K562 (cell line): ENCODE data around the gene CAMK2N1. TPM values are rescaled to one million over a fixed set of nuclear protein-coding genes. Genes with fewer than 3 reads are reported as not detected.
A peak's percentile ranks its signal among the peaks of the same experiment; 100 is the strongest.

Source experiments
- BRD9 ChIP-seq: fragments of 450-650 bp; IDR thresholded peaks from 2 replicates; pipeline ENCODE4 v1.6.1; 2018; ENCODE audit warnings: low read depth; ENCODE audit not compliant: partially characterized antibody
- CBX8 ChIP-seq: fragments of 200-600 bp; sonication (generic); IDR thresholded peaks from 2 replicates; pipeline ENCODE4 v1.6.1; 2012; ENCODE audit warnings: borderline replicate concordance, mixed run types, low read depth, mild to moderate bottlenecking, moderate library complexity, mixed read lengths, low read length, control low read depth, inconsistent platforms; ENCODE audit not compliant: poor library complexity, severe bottlenecking; ENCODE audit errors: extremely low read depth
- DMBX1 ChIP-seq: fragments of 250-450 bp; sonication (Bioruptor Pico); IDR thresholded peaks from 2 replicates; pipeline ENCODE4 v1.8.0; 2022; ENCODE audit warnings: inconsistent platforms, mild to moderate bottlenecking, moderate library complexity, borderline replicate concordance
- EGR1 ChIP-seq: fragments of 450-650 bp; conservative IDR thresholded peaks from 2 replicates; pipeline ENCODE4 v1.6.1; 2017; ENCODE audit warnings: mild to moderate bottlenecking
- ERF ChIP-seq: fragments of 450-650 bp; formaldehyde crosslinking; IDR thresholded peaks from 2 replicates; pipeline ENCODE4 v1.4.0; 2020; ENCODE audit warnings: mild to moderate bottlenecking, mixed read lengths
- GABPB1 ChIP-seq: sonication (generic); formaldehyde crosslinking; IDR thresholded peaks from 2 replicates; pipeline ENCODE4 v1.8.0; 2022; ENCODE audit warnings: mild to moderate bottlenecking, missing genetic modification reagents
- HNRNPH1 ChIP-seq: fragments of 200-400 bp; formaldehyde crosslinking; optimal IDR thresholded peaks from 2 replicates; pipeline ENCODE3; 2017; ENCODE audit warnings: low read depth, mild to moderate bottlenecking, low read length, moderate library complexity
- KLF16 ChIP-seq: IDR thresholded peaks from 2 replicates; pipeline ENCODE4 v1.6.1; 2016; ENCODE audit warnings: antibody characterized with exemption
- MYNN ChIP-seq, 2 experiments: sonication (generic); formaldehyde crosslinking in 1 of 2; IDR thresholded peaks; 2 replicates each; pipeline versions ENCODE4 v1.5.0 to v1.6.1; 2016 to 2020; ENCODE audit warnings: antibody characterized with exemption in 1 of 2, missing genetic modification reagents in 1 of 2
- NFIC ChIP-seq: fragments of 450-650 bp; IDR thresholded peaks from 2 replicates; pipeline ENCODE4 v1.6.1; 2017; ENCODE audit warnings: mild to moderate bottlenecking, inconsistent platforms
- PHF20 ChIP-seq: fragments of 450-650 bp; IDR thresholded peaks from 2 replicates; pipeline ENCODE4 v1.6.1; 2018; ENCODE audit not compliant: partially characterized antibody
- POLR2G ChIP-seq: fragments of 200-400 bp; formaldehyde crosslinking; IDR thresholded peaks from 2 replicates; pipeline ENCODE4 v1.6.1; 2017; ENCODE audit warnings: low read depth, mild to moderate bottlenecking, antibody characterized with exemption, low read length, moderate library complexity
- WHSC1 ChIP-seq: IDR thresholded peaks from one replicate; pipeline ENCODE4 v1.6.1; 2012; ENCODE audit warnings: low read length, control low read depth, inconsistent platforms
- ZBTB1 ChIP-seq: sonication (generic); formaldehyde crosslinking; IDR thresholded peaks from 2 replicates; pipeline ENCODE4 v1.8.1; 2023; ENCODE audit warnings: missing genetic modification reagents, low read depth, mild to moderate bottlenecking, borderline replicate concordance
- ZNF165 ChIP-seq: fragments of 250-450 bp; sonication (Bioruptor Pico); IDR thresholded peaks from 2 replicates; pipeline ENCODE4 v1.4.0; 2020; ENCODE audit warnings: borderline replicate concordance
- ZNF239 ChIP-seq: fragments of 250-450 bp; sonication (Bioruptor Pico); IDR thresholded peaks from 2 replicates; pipeline ENCODE4 v1.4.0; 2020; ENCODE audit warnings: mild to moderate bottlenecking
- ZNF77 ChIP-seq: fragments of 250-450 bp; sonication (Bioruptor Pico); IDR thresholded peaks from 2 replicates; pipeline ENCODE4 v1.5.0; 2020
- polyA plus RNA-seq, 8 experiments: library from polyadenylated mRNA; depleted of rRNA in 4 of 8; stranded (reverse) in 5 of 8; unstranded in 3 of 8; fragments of >200 nt; fragmentation: Nextera tagmentation in 2 of 8; fragmentation: Illumina TruSeq in 1 of 8; extraction: Ambion mirVana in 2 of 8; extraction: Trizol in 1 of 8; gene quantifications; 2 replicates each; pipeline versions ENCODE4 v1.2.1 to v1.2.3, GENCODE V29; 2011 to 2014; ENCODE audit warnings: inconsistent platforms in 1 of 8, missing spikeins in 1 of 8
- total RNA-seq, 7 experiments: library from RNA; depleted of rRNA in 6 of 7; stranded (reverse); fragments of >200 nt in 6 of 7; fragmentation: Illumina TruSeq in 2 of 7; extraction: Trizol in 2 of 7; gene quantifications; 2 replicates each; pipeline versions ENCODE4 v1.2.1 to v1.2.3, GENCODE V29; 2011 to 2021; ENCODE audit warnings: low replicate concordance in 1 of 7
- TF ChIP-seq, protein P1 (sequence below): sonication (generic); formaldehyde crosslinking; IDR thresholded peaks from 2 replicates; pipeline ENCODE4 v1.8.1; 2022; ENCODE audit warnings: missing genetic modification reagents
- TF ChIP-seq, protein P2 (sequence below), 3 experiments: fragments of 200-800 bp in 1 of 3; sonication (Bioruptor generic) in 1 of 3; sonication (generic) in 1 of 3; formaldehyde crosslinking in 1 of 3; IDR thresholded peaks; 2 replicates each; pipeline versions ENCODE4 v1.6.1 to v1.8.0; 2016 to 2022; ENCODE audit warnings: mild to moderate bottlenecking in 2 of 3, missing compliant biosample characterization in 2 of 3, missing genetic modification characterization in 2 of 3, missing genetic modification reagents in 1 of 3
- TF ChIP-seq, protein P3 (sequence below): fragments of 250-450 bp; sonication (Bioruptor Pico); IDR thresholded peaks from 2 replicates; pipeline ENCODE4 v1.5.1; 2021; ENCODE audit warnings: mild to moderate bottlenecking
- TF ChIP-seq, protein P4 (sequence below): fragments of 450-650 bp; formaldehyde crosslinking; conservative IDR thresholded peaks from 2 replicates; pipeline ENCODE4 v1.4.0; 2022; ENCODE audit warnings: mild to moderate bottlenecking, missing genetic modification characterization
- TF ChIP-seq, protein P5 (sequence below): sonication (generic); formaldehyde crosslinking; IDR thresholded peaks from 2 replicates; pipeline ENCODE4 v1.9.0; 2022; ENCODE audit warnings: mild to moderate bottlenecking, missing genetic modification reagents

The CAMK2N1 gene
- total and polyA plus RNA-seq, 9 of the 15 experiments (the other 6 are each of a cell fraction or from before 2014, with no cell fraction given) = 0.09 to 1.4 (median 0.34) TPM

DNA sequence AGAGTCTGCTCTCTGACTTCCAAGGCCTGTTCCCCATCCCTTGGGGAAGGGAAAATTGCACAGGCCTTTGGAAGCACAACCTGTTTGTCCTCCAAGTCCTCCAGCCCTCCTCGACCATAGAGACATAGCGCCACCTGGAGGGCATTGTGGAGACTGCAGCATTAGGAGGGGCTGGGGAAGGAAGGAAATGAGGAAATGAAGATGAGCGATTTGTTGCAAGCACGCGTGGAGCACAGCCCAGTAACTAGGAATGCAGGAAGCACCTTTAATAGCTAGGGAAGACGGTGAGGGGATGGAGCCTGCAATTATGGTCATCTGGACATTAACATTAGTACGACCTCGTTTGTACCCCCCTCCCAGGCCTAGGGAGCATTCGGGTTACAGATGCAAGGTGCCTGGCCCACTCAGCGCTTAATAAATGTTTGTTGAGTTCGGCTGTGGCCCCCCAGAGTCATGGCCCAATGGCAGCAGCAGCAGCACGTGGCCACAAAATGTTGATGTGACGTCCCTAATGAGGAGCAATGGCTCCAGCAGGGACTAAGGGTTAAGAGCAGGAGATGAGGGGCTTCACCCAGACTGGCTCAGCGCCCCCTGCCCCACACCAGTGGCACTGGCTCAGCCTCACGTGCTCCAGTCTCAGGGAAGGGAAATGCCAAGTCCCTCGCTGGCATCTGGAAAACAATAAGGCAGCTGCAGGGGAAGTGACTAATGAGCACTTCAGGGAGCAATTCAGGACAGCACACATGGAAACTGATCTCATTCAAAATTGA, 8.0 kb upstream of the CAMK2N1 start (continued):
- TF ChIP-seq, protein P1, sequence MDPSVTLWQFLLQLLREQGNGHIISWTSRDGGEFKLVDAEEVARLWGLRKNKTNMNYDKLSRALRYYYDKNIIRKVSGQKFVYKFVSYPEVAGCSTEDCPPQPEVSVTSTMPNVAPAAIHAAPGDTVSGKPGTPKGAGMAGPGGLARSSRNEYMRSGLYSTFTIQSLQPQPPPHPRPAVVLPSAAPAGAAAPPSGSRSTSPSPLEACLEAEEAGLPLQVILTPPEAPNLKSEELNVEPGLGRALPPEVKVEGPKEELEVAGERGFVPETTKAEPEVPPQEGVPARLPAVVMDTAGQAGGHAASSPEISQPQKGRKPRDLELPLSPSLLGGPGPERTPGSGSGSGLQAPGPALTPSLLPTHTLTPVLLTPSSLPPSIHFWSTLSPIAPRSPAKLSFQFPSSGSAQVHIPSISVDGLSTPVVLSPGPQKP = no peak
- TF ChIP-seq HNRNPH1 (no peak), NFIC (no peak), GABPB1 (CRISPR knock-in tag) (peak; percentile 48), CBX8 (no peak), KLF16 (peak; percentile 30; the same call in 1 of the 2 replicates), ZNF165 (CRISPR knock-in tag) (no peak), MYNN (IDR thresholded peaks at IDR 0.05) (no peak), MYNN (CRISPR knock-in tag; IDR thresholded peaks at IDR 0.05) (no peak), DMBX1 (CRISPR knock-in tag) (no peak), POLR2G (no peak), WHSC1 (no peak), ZBTB1 (CRISPR knock-in tag) (0 out of 2 replicates have a peak, but pooled peaks have one; percentile 28), ERF (CRISPR knock-in tag) (no peak), BRD9 (no peak), EGR1 (no peak), PHF20 (no peak), ZNF77 (CRISPR knock-in tag) (no peak), ZNF239 (CRISPR knock-in tag) (no peak)
- TF ChIP-seq, protein P2, sequence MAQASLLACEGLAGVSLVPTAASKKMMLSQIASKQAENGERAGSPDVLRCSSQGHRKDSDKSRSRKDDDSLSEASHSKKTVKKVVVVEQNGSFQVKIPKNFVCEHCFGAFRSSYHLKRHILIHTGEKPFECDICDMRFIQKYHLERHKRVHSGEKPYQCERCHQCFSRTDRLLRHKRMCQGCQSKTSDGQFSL (CRISPR knock-in tag; IDR thresholded peaks at IDR 0.05) = peak; percentile 59; the same call in 1 of the 2 replicates
- TF ChIP-seq, protein P2 (tag; IDR thresholded peaks at IDR 0.05) = no peak
- TF ChIP-seq, protein P3, sequence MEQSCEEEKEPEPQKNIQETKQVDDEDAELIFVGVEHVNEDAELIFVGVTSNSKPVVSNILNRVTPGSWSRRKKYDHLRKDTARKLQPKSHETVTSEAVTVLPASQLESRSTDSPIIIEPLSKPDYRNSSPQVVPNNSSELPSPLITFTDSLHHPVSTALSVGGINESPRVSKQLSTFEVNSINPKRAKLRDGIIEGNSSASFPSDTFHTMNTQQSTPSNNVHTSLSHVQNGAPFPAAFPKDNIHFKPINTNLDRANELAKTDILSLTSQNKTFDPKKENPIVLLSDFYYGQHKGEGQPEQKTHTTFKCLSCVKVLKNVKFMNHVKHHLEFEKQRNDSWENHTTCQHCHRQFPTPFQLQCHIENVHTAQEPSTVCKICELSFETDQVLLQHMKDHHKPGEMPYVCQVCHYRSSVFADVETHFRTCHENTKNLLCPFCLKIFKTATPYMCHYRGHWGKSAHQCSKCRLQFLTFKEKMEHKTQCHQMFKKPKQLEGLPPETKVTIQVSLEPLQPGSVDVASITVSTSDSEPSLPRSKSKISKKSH (CRISPR knock-in tag) = no peak
- TF ChIP-seq, protein P4, sequence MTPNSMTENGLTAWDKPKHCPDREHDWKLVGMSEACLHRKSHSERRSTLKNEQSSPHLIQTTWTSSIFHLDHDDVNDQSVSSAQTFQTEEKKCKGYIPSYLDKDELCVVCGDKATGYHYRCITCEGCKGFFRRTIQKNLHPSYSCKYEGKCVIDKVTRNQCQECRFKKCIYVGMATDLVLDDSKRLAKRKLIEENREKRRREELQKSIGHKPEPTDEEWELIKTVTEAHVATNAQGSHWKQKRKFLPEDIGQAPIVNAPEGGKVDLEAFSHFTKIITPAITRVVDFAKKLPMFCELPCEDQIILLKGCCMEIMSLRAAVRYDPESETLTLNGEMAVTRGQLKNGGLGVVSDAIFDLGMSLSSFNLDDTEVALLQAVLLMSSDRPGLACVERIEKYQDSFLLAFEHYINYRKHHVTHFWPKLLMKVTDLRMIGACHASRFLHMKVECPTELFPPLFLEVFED (CRISPR knock-in tag) = peak; percentile 80; the same call in 1 of the 2 replicates
- TF ChIP-seq, protein P5, sequence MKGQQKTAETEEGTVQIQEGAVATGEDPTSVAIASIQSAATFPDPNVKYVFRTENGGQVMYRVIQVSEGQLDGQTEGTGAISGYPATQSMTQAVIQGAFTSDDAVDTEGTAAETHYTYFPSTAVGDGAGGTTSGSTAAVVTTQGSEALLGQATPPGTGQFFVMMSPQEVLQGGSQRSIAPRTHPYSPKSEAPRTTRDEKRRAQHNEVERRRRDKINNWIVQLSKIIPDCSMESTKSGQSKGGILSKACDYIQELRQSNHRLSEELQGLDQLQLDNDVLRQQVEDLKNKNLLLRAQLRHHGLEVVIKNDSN (CRISPR knock-in tag) = peak; percentile 68
